Fibroblast of villous mesenchyme (primary cell): ENCODE measurements around the gene ARHGEF4. TPM values are rescaled to one million over a fixed set of nuclear protein-coding genes. Genes with fewer than 3 reads are reported as not detected.
"Not testable (repeated sequence)": the region's sequence is repeated elsewhere in the genome, so short reads cannot be mapped to it uniquely, and the experiment has no call there.

ENCODE experiments used
- DNase-seq: peaks from one replicate; pipeline ENCODE4 v3.0.0-alpha.2; 2010; ENCODE audit warnings: low read depth
- H3K4me3 ChIP-seq: 2 replicates; pipeline ENCODE4 v1.5.1; 2011; ENCODE audit warnings: low read depth, mild to moderate bottlenecking, low read length
- CTCF ChIP-seq: IDR thresholded peaks from 2 replicates; pipeline ENCODE4 v1.5.1; 2012; ENCODE audit warnings: low read depth, mild to moderate bottlenecking, low read length; ENCODE audit not compliant: insufficient read depth
- total RNA-seq: library from RNA; depleted of rRNA; stranded (reverse); fragments of >200 nt; gene quantifications from 2 replicates; pipeline ENCODE4 v1.2.3, GENCODE V29; 2012

The ARHGEF4 gene
- total RNA-seq, 1 donor = 0.86 TPM

GRCh38 chr2:130894326-130894942 is 57.7 kb downstream of the ARHGEF4 start:
- DNase-seq = no peak
- TF ChIP-seq CTCF = no peak
- H3K4me3 ChIP-seq = no peak overlapping the region

- no peak overlapping the region for H3K4me3 ChIP-seq
- DNase-seq = no peak
- TF ChIP-seq CTCF = no peak
Observed at GRCh38 chr2:130896813-130897212, 60.1 kb downstream of the ARHGEF4 start.

GRCh38 chr2:130898553-130898952 is 61.8 kb downstream of the ARHGEF4 start:
- no peak overlapping the region for H3K4me3 ChIP-seq
- DNase-seq = no peak
- TF ChIP-seq CTCF = no peak

GRCh38 chr2:130899306-130899705 is 62.6 kb downstream of the ARHGEF4 start:
- TF ChIP-seq CTCF = no peak
- DNase-seq = no peak
- no peak overlapping the region for H3K4me3 ChIP-seq

GRCh38 chr2:130901061-130901460 is 64.3 kb downstream of the ARHGEF4 start:
- H3K4me3 ChIP-seq = no peak overlapping the region
- no peak for DNase-seq
- no peak for TF ChIP-seq CTCF

- H3K4me3 ChIP-seq, DNase-seq: not testable (repeated sequence)
Observed at GRCh38 chr2:130901626-130902025, 64.9 kb downstream of the ARHGEF4 start.

GRCh38 chr2:130908832-130909231 is 72.1 kb downstream of the ARHGEF4 start:
- DNase-seq = no peak
- no peak for TF ChIP-seq CTCF
- no peak overlapping the region for H3K4me3 ChIP-seq

- no peak for DNase-seq
- no peak for TF ChIP-seq CTCF
- H3K4me3 ChIP-seq = no peak overlapping the region
Observed at GRCh38 chr2:130910931-130911330, 74.2 kb downstream of the ARHGEF4 start.
